ENCODE measurements around the gene ARRB2. TPM values are rescaled to one million over a fixed set of nuclear protein-coding genes. Genes with fewer than 3 reads are reported as not detected.

Gene ARRB2
- total RNA-seq, 2 experiments from 2014 or later, result 210 to 226 TPM

Other genes with a start within 250 kb of the ARRB2 start
- gene SPNS2, start 211.8 kb upstream of the ARRB2 start, total RNA-seq, result under 1 TPM; 0.15 to 0.24 TPM
- 10 to 100 TPM; 66.6 to 70.8 TPM for gene MYBBP1A, start 155.2 kb upstream of the ARRB2 start, total RNA-seq
- not detected for gene GGT6, start 150.1 kb upstream of the ARRB2 start, total RNA-seq
- gene SMTNL2, start 126.1 kb upstream of the ARRB2 start, total RNA-seq, result not detected
- not detected for gene ALOX15, start 69.0 kb upstream of the ARRB2 start, total RNA-seq
- 100 to 1,000 TPM in 1 of 2 experiments, 10 to 100 TPM in 1; 96.1 to 101 TPM for gene PELP1, start 6.5 kb upstream of the ARRB2 start, total RNA-seq
- gene MED11, start 20.8 kb downstream of the ARRB2 start, total RNA-seq, result 10 to 100 TPM; 20.4 to 21.8 TPM
- gene ZMYND15, start 29.2 kb downstream of the ARRB2 start, total RNA-seq, result under 1 TPM; 0.10 to 0.24 TPM
- 1 to 10 TPM; 3.1 to 3.4 TPM for gene CXCL16, start 29.3 kb downstream of the ARRB2 start, total RNA-seq
- gene TM4SF5, start 61.3 kb downstream of the ARRB2 start, total RNA-seq, result not detected
- gene VMO1, start 75.7 kb downstream of the ARRB2 start, total RNA-seq, result not detected
- not detected for gene GLTPD2, start 78.3 kb downstream of the ARRB2 start, total RNA-seq
- gene PSMB6, start 85.5 kb downstream of the ARRB2 start, total RNA-seq, result 100 to 1,000 TPM; 165 to 177 TPM
- 10 to 100 TPM; 15.8 to 19.3 TPM for gene PLD2, start 96.5 kb downstream of the ARRB2 start, total RNA-seq
- 10 to 100 TPM; 67.5 to 79.3 TPM for gene MINK1, start 122.7 kb downstream of the ARRB2 start, total RNA-seq
- gene C17orf107, start 188.9 kb downstream of the ARRB2 start, total RNA-seq, result 1 to 10 TPM; 2.3 to 2.5 TPM
- under 1 TPM; 0.45 to 0.56 TPM for gene CHRNE, start 192.5 kb downstream of the ARRB2 start, total RNA-seq
- not detected for gene GP1BA, start 221.6 kb downstream of the ARRB2 start, total RNA-seq
- 10 to 100 TPM; 70.5 to 72.5 TPM for gene SLC25A11, start 229.4 kb downstream of the ARRB2 start, total RNA-seq
- gene RNF167, start 229.6 kb downstream of the ARRB2 start, total RNA-seq, result 100 to 1,000 TPM; 130 to 157 TPM
- 1,000 to 10,000 TPM; 1,907 to 1,923 TPM for gene PFN1, start 237.9 kb downstream of the ARRB2 start, total RNA-seq
- gene ENO3, start 240.5 kb downstream of the ARRB2 start, total RNA-seq, result 10 to 100 TPM; 26.5 to 26.8 TPM

All from activated CD4-positive, alpha-beta memory T cell treated with anti-CD3 and anti-CD28 coated beads for 36 hours (primary cell).